ENCODE measurements around the gene KCNC2.

KCNC2 gene

DNA sequence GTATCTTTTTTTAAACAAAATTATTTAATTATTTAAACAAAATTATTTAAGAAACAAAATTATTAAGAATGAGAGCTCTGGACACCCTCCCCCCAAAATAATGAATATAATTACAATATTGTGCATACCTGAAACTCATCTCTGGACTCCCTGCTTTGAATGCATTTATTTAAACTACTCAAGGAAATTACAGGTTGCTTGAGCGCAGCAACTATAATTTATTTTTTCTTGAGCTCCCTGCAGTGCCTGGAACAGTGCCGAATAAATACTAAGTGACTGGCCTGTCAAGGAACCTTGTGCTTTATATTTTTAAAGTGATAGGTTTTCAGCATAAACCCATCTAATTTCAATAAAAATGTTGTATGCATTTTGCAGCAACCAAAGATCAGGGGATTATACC, 93.9 kb downstream of the KCNC2 start:
- DNase-seq = no peak
- H3K36me3 Mint-ChIP-seq (ENCODE audit: low read depth) = no peaks in the 10 kb centered on the region
- H3K9me3 Mint-ChIP-seq = peaks cover 6% of the 10 kb centered on the region
- H3K4me3 Mint-ChIP-seq = no peak overlapping the region
- no peaks in the 10 kb centered on the region for H3K27me3 Mint-ChIP-seq (ENCODE audit: low read depth, poor library complexity)
- peaks cover 38% of the 10 kb centered on the region for H3K4me1 Mint-ChIP-seq
- no peak overlapping the region for H3K27ac Mint-ChIP-seq
- TF ChIP-seq, protein P1, sequence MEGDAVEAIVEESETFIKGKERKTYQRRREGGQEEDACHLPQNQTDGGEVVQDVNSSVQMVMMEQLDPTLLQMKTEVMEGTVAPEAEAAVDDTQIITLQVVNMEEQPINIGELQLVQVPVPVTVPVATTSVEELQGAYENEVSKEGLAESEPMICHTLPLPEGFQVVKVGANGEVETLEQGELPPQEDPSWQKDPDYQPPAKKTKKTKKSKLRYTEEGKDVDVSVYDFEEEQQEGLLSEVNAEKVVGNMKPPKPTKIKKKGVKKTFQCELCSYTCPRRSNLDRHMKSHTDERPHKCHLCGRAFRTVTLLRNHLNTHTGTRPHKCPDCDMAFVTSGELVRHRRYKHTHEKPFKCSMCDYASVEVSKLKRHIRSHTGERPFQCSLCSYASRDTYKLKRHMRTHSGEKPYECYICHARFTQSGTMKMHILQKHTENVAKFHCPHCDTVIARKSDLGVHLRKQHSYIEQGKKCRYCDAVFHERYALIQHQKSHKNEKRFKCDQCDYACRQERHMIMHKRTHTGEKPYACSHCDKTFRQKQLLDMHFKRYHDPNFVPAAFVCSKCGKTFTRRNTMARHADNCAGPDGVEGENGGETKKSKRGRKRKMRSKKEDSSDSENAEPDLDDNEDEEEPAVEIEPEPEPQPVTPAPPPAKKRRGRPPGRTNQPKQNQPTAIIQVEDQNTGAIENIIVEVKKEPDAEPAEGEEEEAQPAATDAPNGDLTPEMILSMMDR (IDR thresholded peaks at IDR 0.05) = no peak

DNA sequence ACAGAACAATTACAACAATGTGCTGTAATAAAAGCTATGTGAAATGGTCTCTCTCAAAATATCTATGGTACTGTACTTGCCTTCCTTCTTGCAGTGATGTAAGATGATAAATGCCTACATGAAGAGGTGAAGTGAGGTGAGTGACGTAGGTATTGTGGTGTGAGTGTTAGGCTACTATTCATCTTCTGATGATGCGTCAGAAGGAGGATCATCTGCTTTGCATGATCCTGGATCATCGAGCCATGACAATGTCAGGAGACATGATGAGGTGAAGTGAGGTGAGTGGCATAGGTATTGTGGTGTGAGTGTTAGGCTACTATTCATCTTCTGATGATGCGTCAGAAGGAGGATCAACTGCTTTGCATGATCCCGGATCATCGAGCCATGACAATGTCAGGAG, 105.8 kb downstream of the KCNC2 start:
- TF ChIP-seq, protein P1 (IDR thresholded peaks at IDR 0.05) = no peak
- no peak overlapping the region for H3K4me3 Mint-ChIP-seq
- no peaks in the 10 kb centered on the region for H3K36me3 Mint-ChIP-seq (ENCODE audit: low read depth)
- no peaks in the 10 kb centered on the region for H3K27me3 Mint-ChIP-seq (ENCODE audit: low read depth, poor library complexity)
- no peaks in the 10 kb centered on the region for H3K9me3 Mint-ChIP-seq
- no peak for DNase-seq
- no peak overlapping the region for H3K27ac Mint-ChIP-seq
- no peaks in the 10 kb centered on the region for H3K4me1 Mint-ChIP-seq

DNA sequence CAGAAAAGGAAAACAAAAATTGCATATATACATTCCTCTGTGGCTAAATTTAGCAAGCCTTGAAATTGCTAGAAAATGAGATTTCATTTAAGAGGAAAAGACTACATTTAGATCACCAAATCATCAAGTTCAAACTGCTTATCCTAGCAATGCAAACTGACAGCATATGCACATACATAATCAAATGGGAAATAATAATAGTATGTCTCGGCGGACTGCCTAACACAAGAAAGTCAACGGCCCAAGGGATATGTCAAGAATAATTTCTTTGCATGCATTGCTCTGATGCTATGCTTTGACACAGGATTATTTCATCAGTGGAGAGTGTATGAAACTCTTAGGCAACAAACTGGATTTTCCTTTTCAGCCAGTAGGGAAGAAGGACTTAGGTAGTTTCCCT, 107.9 kb downstream of the KCNC2 start:
- H3K9me3 Mint-ChIP-seq = no peaks in the 10 kb centered on the region
- H3K36me3 Mint-ChIP-seq (ENCODE audit: low read depth) = no peaks in the 10 kb centered on the region
- H3K27ac Mint-ChIP-seq = no peak overlapping the region
- H3K4me1 Mint-ChIP-seq = no peaks in the 10 kb centered on the region
- no peaks in the 10 kb centered on the region for H3K27me3 Mint-ChIP-seq (ENCODE audit: low read depth, poor library complexity)
- TF ChIP-seq, protein P1 (IDR thresholded peaks at IDR 0.05) = no peak
- no peak for DNase-seq
- H3K4me3 Mint-ChIP-seq = no peak overlapping the region

DNA sequence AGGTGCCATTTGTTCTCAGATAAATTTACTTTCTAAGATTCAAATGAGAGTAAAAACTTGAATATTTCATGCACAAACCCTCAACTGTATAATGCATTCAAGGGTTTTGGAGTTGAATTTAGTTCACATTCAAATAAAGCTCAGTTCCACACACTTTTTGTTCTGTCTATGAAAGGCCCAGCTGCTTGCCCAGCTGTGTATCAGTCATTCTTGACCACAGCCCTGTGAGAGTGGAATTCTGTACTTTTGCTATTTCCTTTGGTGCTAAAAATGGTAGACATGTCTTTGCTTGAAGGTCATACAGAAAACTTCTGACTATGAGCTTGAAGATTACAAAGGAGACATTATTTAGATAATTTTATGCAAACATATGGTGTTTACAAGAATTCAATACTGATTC, 110.4 kb downstream of the KCNC2 start:
- H3K4me3 Mint-ChIP-seq = no peak overlapping the region
- TF ChIP-seq, protein P1 (IDR thresholded peaks at IDR 0.05) = no peak
- no peaks in the 10 kb centered on the region for H3K27me3 Mint-ChIP-seq (ENCODE audit: low read depth, poor library complexity)
- DNase-seq = no peak
- H3K27ac Mint-ChIP-seq = no peak overlapping the region
- no peaks in the 10 kb centered on the region for H3K4me1 Mint-ChIP-seq
- H3K9me3 Mint-ChIP-seq = no peaks in the 10 kb centered on the region
- H3K36me3 Mint-ChIP-seq (ENCODE audit: low read depth) = no peaks in the 10 kb centered on the region

DNA sequence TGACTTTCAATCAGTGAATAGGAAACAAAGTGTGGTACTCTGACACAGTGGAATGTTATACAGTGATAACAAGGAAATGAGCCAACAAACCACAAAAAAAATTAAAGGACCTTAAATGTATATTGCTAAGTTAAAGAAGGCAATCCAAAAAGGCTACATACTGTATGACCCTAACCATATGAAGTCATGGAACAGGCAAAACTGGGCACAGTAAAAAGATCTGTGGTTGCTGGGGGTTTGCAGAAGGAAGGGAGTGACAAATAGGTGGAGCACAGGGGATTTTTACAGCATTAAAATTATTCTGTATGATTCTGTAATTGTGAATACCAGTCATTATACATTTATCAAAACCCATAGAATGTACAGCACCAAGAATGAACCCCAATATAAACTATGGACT, 112.6 kb downstream of the KCNC2 start:
- H3K27ac Mint-ChIP-seq = no peak overlapping the region
- no peaks in the 10 kb centered on the region for H3K36me3 Mint-ChIP-seq (ENCODE audit: low read depth)
- no peak for DNase-seq
- TF ChIP-seq, protein P1 (IDR thresholded peaks at IDR 0.05) = no peak
- H3K4me3 Mint-ChIP-seq = no peak overlapping the region
- no peaks in the 10 kb centered on the region for H3K4me1 Mint-ChIP-seq
- no peaks in the 10 kb centered on the region for H3K27me3 Mint-ChIP-seq (ENCODE audit: low read depth, poor library complexity)
- no peaks in the 10 kb centered on the region for H3K9me3 Mint-ChIP-seq

DNA sequence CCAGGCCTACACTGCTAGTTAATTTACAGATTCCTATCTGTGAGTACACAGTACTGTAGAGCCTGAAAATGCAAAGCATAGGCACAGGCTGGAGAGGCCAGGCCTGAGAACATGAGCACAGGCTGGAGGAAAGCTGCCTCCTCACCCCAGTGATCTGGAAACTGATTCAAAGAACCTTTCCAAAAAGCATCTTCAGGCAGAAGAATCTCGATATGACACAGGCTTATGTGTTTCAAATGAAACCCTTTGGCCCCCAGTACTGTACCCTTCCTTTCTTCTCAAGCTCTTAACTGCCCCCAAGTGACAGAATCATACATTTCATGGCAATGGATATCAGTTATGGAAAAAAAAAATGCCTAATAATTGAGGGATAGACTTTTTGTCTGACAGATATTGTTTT, 122.0 kb downstream of the KCNC2 start:
- H3K27me3 Mint-ChIP-seq (ENCODE audit: low read depth, poor library complexity) = no peaks in the 10 kb centered on the region
- no peaks in the 10 kb centered on the region for H3K36me3 Mint-ChIP-seq (ENCODE audit: low read depth)
- H3K9me3 Mint-ChIP-seq = no peaks in the 10 kb centered on the region
- DNase-seq = peak; percentile 2
- TF ChIP-seq, protein P1 (IDR thresholded peaks at IDR 0.05) = no peak
- H3K27ac Mint-ChIP-seq = no peak overlapping the region
- peaks cover 5% of the 10 kb centered on the region for H3K4me1 Mint-ChIP-seq
- no peak overlapping the region for H3K4me3 Mint-ChIP-seq
